NCI-H2107 treated with DMSO at 0.1 percent for 48 hours (cell line): ENCODE results near the gene ABCB1.
"Not testable (repeated sequence)": the region's sequence is repeated elsewhere in the genome, so short reads cannot be mapped to it uniquely, and the experiment has no call there.

Source experiments
- DNase-seq: peaks from one replicate; lab custom pipeline; 2025; ENCODE audit not compliant: unreplicated experiment; lab: John Stamatoyannopoulos, UW

The ABCB1 gene

GRCh38 chr7:87575521-87575920 is 25.2 kb downstream of the ABCB1 start:
- DNase-seq: no peak

GRCh38 chr7:87574630-87575029 is 26.1 kb downstream of the ABCB1 start:
- no peak for DNase-seq

- DNase-seq: not testable (repeated sequence)
These were observed 28.2 kb downstream of the ABCB1 start for GRCh38 chr7:87572513-87572912.

- DNase-seq: no peak
These were observed 30.5 kb downstream of the ABCB1 start for GRCh38 chr7:87570178-87570577.

GRCh38 chr7:87567052-87567451 is 33.6 kb downstream of the ABCB1 start:
- no peak for DNase-seq

GRCh38 chr7:87566311-87566900 is 34.3 kb downstream of the ABCB1 start:
- no peak for DNase-seq

- no peak for DNase-seq
These were observed 34.8 kb downstream of the ABCB1 start for GRCh38 chr7:87565877-87566276.

GRCh38 chr7:87564296-87564963 is 36.3 kb downstream of the ABCB1 start:
- DNase-seq: no peak

GRCh38 chr7:87561702-87562101 is 39.0 kb downstream of the ABCB1 start:
- DNase-seq: no peak

GRCh38 chr7:87561102-87561501 is 39.6 kb downstream of the ABCB1 start:
- DNase-seq: no peak

- DNase-seq: no peak
These were observed 48.3 kb downstream of the ABCB1 start for GRCh38 chr7:87552351-87552900.

- DNase-seq: no peak
These were observed 52.4 kb downstream of the ABCB1 start for GRCh38 chr7:87548123-87548919.

GRCh38 chr7:87545760-87546159 is 54.9 kb downstream of the ABCB1 start:
- no peak for DNase-seq

- DNase-seq: no peak
These were observed 57.1 kb downstream of the ABCB1 start for GRCh38 chr7:87543623-87544022.

- DNase-seq: no peak
These were observed 59.0 kb downstream of the ABCB1 start for GRCh38 chr7:87541648-87542047.

GRCh38 chr7:87538052-87538451 is 62.6 kb downstream of the ABCB1 start:
- no peak for DNase-seq

GRCh38 chr7:87534072-87534471 is 66.6 kb downstream of the ABCB1 start:
- DNase-seq: no peak

- DNase-seq: no peak
These were observed 70.6 kb downstream of the ABCB1 start for GRCh38 chr7:87530126-87530525.

GRCh38 chr7:87528730-87529129 is 72.0 kb downstream of the ABCB1 start:
- DNase-seq: no peak

GRCh38 chr7:87518735-87519134 is 81.9 kb downstream of the ABCB1 start:
- no peak for DNase-seq

- no peak for DNase-seq
These were observed 82.8 kb downstream of the ABCB1 start for GRCh38 chr7:87517891-87518290.
